ENCODE results near the gene COL4A6. TPM values are rescaled to one million over a fixed set of nuclear protein-coding genes. Genes with fewer than 3 reads are reported as not detected.

Gene COL4A6
- total and polyA plus RNA-seq, 2 of the 8 experiments (the other 6 are each of a cell fraction or from before 2014, with no cell fraction given), result 5.9 to 11.8 TPM

DNA sequence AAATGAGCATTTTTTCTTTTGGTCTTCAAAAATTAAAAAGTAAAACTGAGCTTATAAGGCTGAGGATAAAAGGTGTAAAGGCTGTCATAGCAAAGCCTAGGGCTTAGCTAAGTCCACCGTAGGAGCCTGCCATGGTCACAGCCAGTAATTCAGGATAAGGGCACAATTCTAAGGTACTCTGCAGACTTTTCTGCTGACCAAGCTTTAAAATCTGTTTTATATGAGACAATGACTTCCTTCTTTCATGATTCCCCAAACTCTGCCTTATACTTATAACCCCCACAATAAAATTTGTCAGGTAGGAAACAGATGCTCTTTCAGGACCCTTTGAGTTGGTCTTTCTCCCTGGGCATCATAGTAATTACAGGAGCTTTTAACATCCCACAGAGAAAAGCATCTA is 138.5 kb downstream of the COL4A6 start:
- no peaks in the 10 kb centered on the region for H3K79me1 ChIP-seq (ENCODE audit: low read depth, low read length)
- no peak overlapping the region for H3K14ac ChIP-seq (ENCODE audit: insufficient read length)
- H3K23me2 ChIP-seq (ENCODE audit: low read depth, low read length), result no peaks in the 10 kb centered on the region
- H3K27ac ChIP-seq (ENCODE audit: low read depth, low read length), result no peak overlapping the region
- H4K20me1 ChIP-seq (replicated peaks in 1 of 2; ENCODE audit: control insufficient read depth in 1 of 2, insufficient read depth in 2 of 2, low read length in 2 of 2), result no peaks in the 10 kb centered on the region
- no peak overlapping the region for H2AK5ac ChIP-seq (ENCODE audit: low read depth, low read length)
- 90% methylated on average over 1 of the region's 1 CpG; no CpG with 5 or more reads in 1 of the 2 experiments for WGBS, 2 experiments (ENCODE audit: extremely low coverage in 1 of 2, insufficient coverage in 1 of 2, insufficient read length in 1 of 2, insufficient replicate concordance in 2 of 2, low coverage in 1 of 2, low lambda C conversion rate in 2 of 2, missing lambda C conversion rate in 1 of 2)
- H2BK12ac ChIP-seq (ENCODE audit: low read depth, low read length), result no peak overlapping the region
- FAIRE-seq (no peak), DNase-seq (ENCODE audit: low read depth in 1 of 2, low spot score in 2 of 2) (no peak)
- no peak overlapping the region for H3K56ac ChIP-seq (replicated peaks; ENCODE audit: insufficient read length, low read depth, low read length)
- H4K5ac ChIP-seq (ENCODE audit: insufficient read length, low read depth, low read length), result no peak overlapping the region
- H2AFZ ChIP-seq (ENCODE audit: low read length), result no peak overlapping the region
- no peak overlapping the region for H4K8ac ChIP-seq (ENCODE audit: extremely low read depth, insufficient read depth, low read length)
- H3K4me1 ChIP-seq (replicated peaks in 1 of 4; ENCODE audit: control insufficient read depth in 3 of 4, insufficient read depth in 4 of 4, low read length in 3 of 4), result peaks cover 0 to 9% (median 2%) of the 10 kb centered on the region in 4 experiments; a peak in 3 of 7 replicates
- no peak overlapping the region for H4K91ac ChIP-seq (replicated peaks; ENCODE audit: insufficient read length, low read length)
- no peak overlapping the region for H2BK120ac ChIP-seq (replicated peaks; ENCODE audit: low read depth, low read length)
- POLR2A ChIA-PET (ENCODE audit: partially characterized antibody), result no interaction called here
- H2BK20ac ChIP-seq (ENCODE audit: low read length), result no peak overlapping the region
- H3K4me3 ChIP-seq (ENCODE audit: extremely low read depth in 1 of 4, insufficient read depth in 2 of 4, low read depth in 3 of 4, low read length in 4 of 4), result no peak overlapping the region
- no peak overlapping the region for H3K18ac ChIP-seq (ENCODE audit: extremely low read depth, low read length)
- no peak overlapping the region for H2BK5ac ChIP-seq (ENCODE audit: low read depth, low read length)
- no peak overlapping the region for H3K4ac ChIP-seq (replicated peaks; ENCODE audit: insufficient read length, low read depth, low read length)
- no peaks in the 10 kb centered on the region for H3K9me3 ChIP-seq (ENCODE audit: insufficient read depth in 2 of 2, low read depth in 1 of 2, low read length in 1 of 2)
- H3K23ac ChIP-seq (ENCODE audit: insufficient read length), result no peak overlapping the region
- H3K27me3 ChIP-seq (replicated peaks in 1 of 4; ENCODE audit: control insufficient read depth in 3 of 4, extremely low read depth in 1 of 4, insufficient read depth in 3 of 4, low read length in 3 of 4), result no peaks in the 10 kb centered on the region
- no peaks in the 10 kb centered on the region for H3K79me2 ChIP-seq (ENCODE audit: control insufficient read depth in 1 of 2, insufficient read depth in 2 of 2, low read length in 2 of 2)
- CTCF ChIA-PET (ENCODE audit: partially characterized antibody), result interaction anchor here (1.1 to 4.3 kb wide), 7 partner anchors 13 to 238 kb away, joined by 3 to 34 read pairs (median 5); no protein-coding TSS in a partner anchor
- H3K9ac ChIP-seq (replicated peaks in 1 of 4; ENCODE audit: extremely low read depth in 1 of 4, low read depth in 3 of 4, low read length in 3 of 4), result no peak overlapping the region
- H2BK15ac ChIP-seq (ENCODE audit: low read length), result no peak overlapping the region
- no peaks in the 10 kb centered on the region for H3K36me3 ChIP-seq (ENCODE audit: control insufficient read depth in 2 of 4, insufficient read depth in 4 of 4, low read length in 3 of 4)
- no peak overlapping the region for H3K4me2 ChIP-seq (ENCODE audit: insufficient read depth in 1 of 2, low read depth in 2 of 2, low read length in 2 of 2)
- TF ChIP-seq NRF1 (IDR thresholded peaks at IDR 0.05; ENCODE audit: low read depth, low read length) (no peak), YY1 (IDR thresholded peaks at IDR 0.05; ENCODE audit: low read depth, low read length) (no peak)
- TF ChIP-seq, protein P1, sequence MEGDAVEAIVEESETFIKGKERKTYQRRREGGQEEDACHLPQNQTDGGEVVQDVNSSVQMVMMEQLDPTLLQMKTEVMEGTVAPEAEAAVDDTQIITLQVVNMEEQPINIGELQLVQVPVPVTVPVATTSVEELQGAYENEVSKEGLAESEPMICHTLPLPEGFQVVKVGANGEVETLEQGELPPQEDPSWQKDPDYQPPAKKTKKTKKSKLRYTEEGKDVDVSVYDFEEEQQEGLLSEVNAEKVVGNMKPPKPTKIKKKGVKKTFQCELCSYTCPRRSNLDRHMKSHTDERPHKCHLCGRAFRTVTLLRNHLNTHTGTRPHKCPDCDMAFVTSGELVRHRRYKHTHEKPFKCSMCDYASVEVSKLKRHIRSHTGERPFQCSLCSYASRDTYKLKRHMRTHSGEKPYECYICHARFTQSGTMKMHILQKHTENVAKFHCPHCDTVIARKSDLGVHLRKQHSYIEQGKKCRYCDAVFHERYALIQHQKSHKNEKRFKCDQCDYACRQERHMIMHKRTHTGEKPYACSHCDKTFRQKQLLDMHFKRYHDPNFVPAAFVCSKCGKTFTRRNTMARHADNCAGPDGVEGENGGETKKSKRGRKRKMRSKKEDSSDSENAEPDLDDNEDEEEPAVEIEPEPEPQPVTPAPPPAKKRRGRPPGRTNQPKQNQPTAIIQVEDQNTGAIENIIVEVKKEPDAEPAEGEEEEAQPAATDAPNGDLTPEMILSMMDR (IDR thresholded peaks at IDR 0.05; ENCODE audit: control extremely low read depth in 1 of 3, insufficient read depth in 1 of 3, low read depth in 1 of 3, low read length in 3 of 3), result no peak
- TF ChIP-seq, protein P2, sequence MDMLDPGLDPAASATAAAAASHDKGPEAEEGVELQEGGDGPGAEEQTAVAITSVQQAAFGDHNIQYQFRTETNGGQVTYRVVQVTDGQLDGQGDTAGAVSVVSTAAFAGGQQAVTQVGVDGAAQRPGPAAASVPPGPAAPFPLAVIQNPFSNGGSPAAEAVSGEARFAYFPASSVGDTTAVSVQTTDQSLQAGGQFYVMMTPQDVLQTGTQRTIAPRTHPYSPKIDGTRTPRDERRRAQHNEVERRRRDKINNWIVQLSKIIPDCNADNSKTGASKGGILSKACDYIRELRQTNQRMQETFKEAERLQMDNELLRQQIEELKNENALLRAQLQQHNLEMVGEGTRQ (IDR thresholded peaks at IDR 0.05; ENCODE audit: low read length), result no peak

Data from H1 (cell line).